ENCODE measurements around the gene THUMPD3. TPM values are rescaled to one million over a fixed set of nuclear protein-coding genes. Genes with fewer than 3 reads are reported as not detected.

Gene THUMPD3
- total and polyA plus RNA-seq, 9 of the 15 experiments (the other 6 are each of a cell fraction or from before 2014, with no cell fraction given): 58.3 to 132 (median 113) TPM

- intact Hi-C loops (cut with micrococcal nuclease) (no loop called here), in situ Hi-C loops (cut with MboI) (no loop called here)
- no peak for DNase-seq (ENCODE audit: extremely low read depth in 1 of 4, low spot score in 3 of 4)
- Histone ChIP-seq H3K9me1 (ENCODE audit: control insufficient read depth, insufficient read depth, low read length) (no peaks in the 10 kb centered on the region), H3K9ac (ENCODE audit: insufficient read depth in 1 of 2, low read depth in 2 of 2, low read length in 2 of 2) (no peak overlapping the region), H2AFZ (ENCODE audit: low read depth, low read length) (no peak overlapping the region), H3K4me2 (ENCODE audit: insufficient read depth, low read length) (no peak overlapping the region), H3K9me3 (replicated peaks; ENCODE audit: control insufficient read depth, insufficient read depth, low read depth, low read length) (no peaks in the 10 kb centered on the region), H4K20me1 (replicated peaks; ENCODE audit: control insufficient read depth, insufficient read depth, low read length) (no peaks in the 10 kb centered on the region), H3K79me2 (ENCODE audit: control insufficient read depth, insufficient read depth, low read length) (no peaks in the 10 kb centered on the region), H3K4me1 (replicated peaks in 1 of 2; ENCODE audit: control insufficient read depth in 2 of 2, insufficient read depth in 2 of 2, low read length in 2 of 2) (no peaks in the 10 kb centered on the region), H3K4me3 (no peak overlapping the region), H3K27me3 (ENCODE audit: control insufficient read depth in 2 of 2, insufficient read depth in 2 of 2, low read length in 2 of 2) (peaks cover 5 to 11% of the 10 kb centered on the region in 2 experiments; a peak in 2 of 5 replicates), H3K36me3 (ENCODE audit: control insufficient read depth, insufficient read depth, low read length) (no peaks in the 10 kb centered on the region), H3K27ac (ENCODE audit: extremely low read depth, low read depth, low read length) (no peak overlapping the region)
- ATAC-seq: no peak
- TF ChIP-seq RCOR1 (IDR thresholded peaks at IDR 0.05; ENCODE audit: borderline replicate concordance in 1 of 2, low read depth in 2 of 2, low read length in 2 of 2): no peak
- TF ChIP-seq LCOR (CRISPR knock-in tag; IDR thresholded peaks at IDR 0.05): no peak
- no peak for TF ChIP-seq POLR2AphosphoS5 (IDR thresholded peaks at IDR 0.05; ENCODE audit: control insufficient read depth, insufficient read depth, low read depth, low read length)
- no peak for TF ChIP-seq PATZ1 (CRISPR knock-in tag; IDR thresholded peaks at IDR 0.05; ENCODE audit: borderline replicate concordance)
- TF ChIP-seq KLF16 (IDR thresholded peaks at IDR 0.05): no peak
- no peak for TF ChIP-seq BCL6 (CRISPR knock-in tag; IDR thresholded peaks at IDR 0.05)
- no peak for TF ChIP-seq ZNF408 (CRISPR knock-in tag; IDR thresholded peaks at IDR 0.05; ENCODE audit: low read depth)
- no peak for TF ChIP-seq ZNF232 (CRISPR knock-in tag; IDR thresholded peaks at IDR 0.05)
- TF ChIP-seq SFPQ (IDR thresholded peaks at IDR 0.05; ENCODE audit: low read depth, low read length): no peak
- ChIA-PET CTCF (ENCODE audit: low intra/inter-chr PET ratio) (no interaction called here), POLR2A (interaction anchor here (0.6 to 2.0 kb wide), 7 partner anchors 13 to 561 kb away, joined by 3 to 7 read pairs (median 3); no protein-coding TSS in a partner anchor)
- 3% methylated on average over 6 of the region's 6 CpGs for WGBS (ENCODE audit: insufficient coverage, low coverage, missing lambda C conversion rate)
- FAIRE-seq: no peak
- no TSS peak for BruUV-seq (replicated peaks)
Measured at GRCh38 chr3:9332250-9333030, 30.4 kb upstream of the THUMPD3 start.
